ENCODE data around the gene ZNF573.
A peak's percentile ranks its signal among the peaks of the same experiment; 100 is the strongest.
"Not testable (repeated sequence)": the region's sequence is repeated elsewhere in the genome, so short reads cannot be mapped to it uniquely, and the experiment has no call there.

ZNF573 gene

GRCh38 chr19:37779127-37780005 is at the start of gene ZNF573:
Gene ZNF573, minus strand, starts transcription at chr19:37779586. Its CDS starts 5,857 bp downstream, at chr19:37773729.
- DNase-seq (ENCODE audit: low spot score): peak; percentile 20

GRCh38 chr19:37817180-37817981 is 38.0 kb upstream of the ZNF573 start:
- DNase-seq (ENCODE audit: low spot score): no peak

GRCh38 chr19:37815611-37816010 is 36.2 kb upstream of the ZNF573 start:
- DNase-seq (ENCODE audit: low spot score): not testable (repeated sequence)

GRCh38 chr19:37813340-37813739 is 34.0 kb upstream of the ZNF573 start:
- no peak for DNase-seq (ENCODE audit: low spot score)

GRCh38 chr19:37809366-37809765 is 30.0 kb upstream of the ZNF573 start:
- no peak for DNase-seq (ENCODE audit: low spot score)

- DNase-seq (ENCODE audit: low spot score): no peak
These were observed 24.0 kb upstream of the ZNF573 start for GRCh38 chr19:37803249-37803840.

- no peak for DNase-seq (ENCODE audit: low spot score)
These were observed 11.0 kb upstream of the ZNF573 start for GRCh38 chr19:37790244-37790925.

- no peak for DNase-seq (ENCODE audit: low spot score)
These were observed 716 bp downstream of the ZNF573 start for GRCh38 chr19:37778613-37779126.

GRCh38 chr19:37770985-37771384 is 8.4 kb downstream of the ZNF573 start:
- no peak for DNase-seq (ENCODE audit: low spot score)

- DNase-seq (ENCODE audit: low spot score): no peak
These were observed 15.9 kb downstream of the ZNF573 start for GRCh38 chr19:37763488-37763887.

- not testable (repeated sequence) for DNase-seq (ENCODE audit: low spot score)
These were observed 21.7 kb downstream of the ZNF573 start for GRCh38 chr19:37757683-37758082.

GRCh38 chr19:37738371-37738770 is 41.0 kb downstream of the ZNF573 start:
- no peak for DNase-seq (ENCODE audit: low spot score)

GRCh38 chr19:37725181-37725580 is 54.2 kb downstream of the ZNF573 start:
- no peak for DNase-seq (ENCODE audit: low spot score)

GRCh38 chr19:37719927-37720265 is 59.5 kb downstream of the ZNF573 start:
- no peak for DNase-seq (ENCODE audit: low spot score)

- no peak for DNase-seq (ENCODE audit: low spot score)
These were observed 60.1 kb downstream of the ZNF573 start, which contains the start of gene ZNF607 for GRCh38 chr19:37719111-37719926. Gene ZNF607, minus strand, starts transcription at chr19:37719761. Its CDS starts 8,143 bp downstream, at chr19:37711618.

- no peak for DNase-seq (ENCODE audit: low spot score)
These were observed 61.1 kb downstream of the ZNF573 start for GRCh38 chr19:37718304-37718703.

GRCh38 chr19:37716140-37716539 is 63.2 kb downstream of the ZNF573 start:
- no peak for DNase-seq (ENCODE audit: low spot score)

GRCh38 chr19:37706052-37706605 is 73.3 kb downstream of the ZNF573 start:
- no peak for DNase-seq (ENCODE audit: low spot score)

GRCh38 chr19:37699057-37699456 is 80.3 kb downstream of the ZNF573 start:
- DNase-seq (ENCODE audit: low spot score): no peak

GRCh38 chr19:37698216-37698615 is 81.2 kb downstream of the ZNF573 start:
- no peak for DNase-seq (ENCODE audit: low spot score)
